ENCODE results near the gene BASP1. TPM values are rescaled to one million over a fixed set of nuclear protein-coding genes. Genes with fewer than 3 reads are reported as not detected.
"Not testable (repeated sequence)": the region's sequence is repeated elsewhere in the genome, so short reads cannot be mapped to it uniquely, and the experiment has no call there.

BASP1 gene
- total and polyA plus RNA-seq, 7 donors: 7.4 to 18.6 (median 11.1) TPM

GRCh38 chr5:17258431-17258830 is 41.0 kb downstream of the BASP1 start:
- Histone ChIP-seq H3K27me3 (no peaks in the 10 kb centered on the region), H3K27ac (no peak overlapping the region), H3K4me1 (no peaks in the 10 kb centered on the region), H3K4me3 (no peak overlapping the region), H3K36me3 (no peaks in the 10 kb centered on the region), H3K9me3 (peaks cover 0 to 2% (median 0%) of the 10 kb centered on the region in 4 donors)
- intact Hi-C loops (cut with DNase I): no loop called here
- WGBS, 2 donors: 84 to 86% methylated on average over 2 of the region's 2 CpGs
- TF ChIP-seq EP300 (IDR thresholded peaks at IDR 0.05): no peak
- DNase-seq: no peak

GRCh38 chr5:17259012-17259411 is 41.6 kb downstream of the BASP1 start:
- H3K4me1 ChIP-seq; H3K27me3 ChIP-seq; H3K36me3 ChIP-seq; intact Hi-C loops (cut with DNase I); H3K9me3 ChIP-seq; DNase-seq; H3K4me3 ChIP-seq; H3K27ac ChIP-seq: not testable (repeated sequence)
- 84 to 85% methylated on average over 4 of the region's 4 CpGs for WGBS, 2 donors

- H3K27ac ChIP-seq: no peak overlapping the region
- no peaks in the 10 kb centered on the region for H3K4me1 ChIP-seq
- DNase-seq: no peak
- TF ChIP-seq CTCF (IDR thresholded peaks at IDR 0.05): no peak
- H3K9me3 ChIP-seq: peaks cover 0 to 2% (median 0%) of the 10 kb centered on the region in 4 donors
- intact Hi-C loops (cut with DNase I): no loop called here
- H3K36me3 ChIP-seq: no peaks in the 10 kb centered on the region
- no peak overlapping the region for H3K4me3 ChIP-seq
- H3K27me3 ChIP-seq: no peaks in the 10 kb centered on the region
- WGBS, 2 donors: 57 to 77% methylated on average over 5 of the region's 5 CpGs
Observed at GRCh38 chr5:17259630-17260257, 42.3 kb downstream of the BASP1 start.

GRCh38 chr5:17260549-17260948 is 43.1 kb downstream of the BASP1 start:
- Histone ChIP-seq H3K4me1 (no peaks in the 10 kb centered on the region), H3K4me3 (no peak overlapping the region), H3K27ac (no peak overlapping the region), H3K27me3 (no peaks in the 10 kb centered on the region), H3K9me3 (peaks cover 0 to 2% (median 0%) of the 10 kb centered on the region in 4 donors), H3K36me3 (no peaks in the 10 kb centered on the region)
- DNase-seq: no peak
- TF ChIP-seq EP300 (IDR thresholded peaks at IDR 0.05) (no peak), POLR2AphosphoS5 (IDR thresholded peaks at IDR 0.05) (no peak), POLR2A (IDR thresholded peaks at IDR 0.05) (no peak), CTCF (IDR thresholded peaks at IDR 0.05) (no peak)
- intact Hi-C loops (cut with DNase I): no loop called here
- 21 to 70% methylated on average over 5 of the region's 5 CpGs for WGBS, 2 donors

- no peak for TF ChIP-seq CTCF (IDR thresholded peaks at IDR 0.05)
- no peak for TF ChIP-seq EP300 (IDR thresholded peaks at IDR 0.05)
- TF ChIP-seq POLR2A (IDR thresholded peaks at IDR 0.05): no peak
- no peak for TF ChIP-seq POLR2AphosphoS5 (IDR thresholded peaks at IDR 0.05)
- H3K4me3 ChIP-seq: no peak overlapping the region
- 37 to 67% methylated on average over 3 of the region's 3 CpGs for WGBS, 2 donors
- H3K27ac ChIP-seq: no peak overlapping the region
- intact Hi-C loops (cut with DNase I): no loop called here
- H3K9me3 ChIP-seq: peaks cover 0 to 2% (median 0%) of the 10 kb centered on the region in 4 donors
- no peaks in the 10 kb centered on the region for H3K36me3 ChIP-seq
- H3K4me1 ChIP-seq: no peaks in the 10 kb centered on the region
- H3K27me3 ChIP-seq: no peaks in the 10 kb centered on the region
- no peak for DNase-seq
Observed at GRCh38 chr5:17261075-17261474, 43.6 kb downstream of the BASP1 start.

- intact Hi-C loops (cut with DNase I): no loop called here
- Histone ChIP-seq H3K27me3 (no peaks in the 10 kb centered on the region), H3K27ac (no peak overlapping the region), H3K9me3 (no peaks in the 10 kb centered on the region), H3K4me3 (no peak overlapping the region), H3K36me3 (no peaks in the 10 kb centered on the region), H3K4me1 (no peaks in the 10 kb centered on the region)
- no peak for DNase-seq
- TF ChIP-seq EP300 (IDR thresholded peaks at IDR 0.05) (no peak), POLR2A (IDR thresholded peaks at IDR 0.05) (no peak), POLR2AphosphoS5 (IDR thresholded peaks at IDR 0.05) (no peak), CTCF (IDR thresholded peaks at IDR 0.05) (no peak)
- 97% methylated on average over 2 of the region's 2 CpGs for WGBS, 2 donors
Observed at GRCh38 chr5:17265041-17265440, 47.6 kb downstream of the BASP1 start.

Measured in sigmoid colon (tissue), 7 donors.